Tibial nerve (tissue), 4 donors: ENCODE measurements around the gene UMOD. TPM values are rescaled to one million over a fixed set of nuclear protein-coding genes. Genes with fewer than 3 reads are reported as not detected.

Source experiments
- DNase-seq, 2 donors: peaks; one replicate each; pipeline ENCODE4 v3.0.0-alpha.2; 2019; ENCODE audit warnings: low spot score in 2 of 2
- H3K27ac ChIP-seq, 4 donors: fragments of 200-600 bp; sonication (generic) in 3 of 4; one replicate each; pipeline ENCODE4 v1.5.1; 2017 to 2019; ENCODE audit warnings: mild to moderate bottlenecking in 1 of 4
- H3K27me3 ChIP-seq, 2 donors: fragments of 200-600 bp; sonication (generic) in 1 of 2; one replicate each; pipeline versions ENCODE4 v1.5.1 to v1.6.0; 2017 to 2019
- H3K36me3 ChIP-seq, 3 donors: fragments of 200-600 bp; sonication (generic); one replicate each; pipeline ENCODE4 v1.5.1; 2018 to 2019
- H3K4me1 ChIP-seq, 4 donors: fragments of 200-600 bp; sonication (generic) in 3 of 4; one replicate each; pipeline ENCODE4 v1.5.1; 2017 to 2019
- H3K4me3 ChIP-seq, 4 donors: fragments of 200-600 bp; sonication (generic) in 3 of 4; one replicate each; pipeline ENCODE4 v1.5.1; 2017 to 2019; ENCODE audit warnings: mild to moderate bottlenecking in 1 of 4, moderate library complexity in 1 of 4
- H3K9me3 ChIP-seq, 4 donors: fragments of 200-600 bp; sonication (generic) in 3 of 4; one replicate each; pipeline ENCODE4 v1.5.1; 2017 to 2019
- EP300 ChIP-seq, 2 donors: sonication (generic); formaldehyde crosslinking; IDR thresholded peaks; one replicate each; pipeline ENCODE4 v1.6.1; 2017; ENCODE audit warnings: antibody characterized with exemption in 2 of 2, mild to moderate bottlenecking in 1 of 2
- POLR2A ChIP-seq, 2 donors: fragments of 450-650 bp; IDR thresholded peaks; one replicate each; pipeline ENCODE4 v1.6.1; 2017; ENCODE audit warnings: antibody characterized with exemption in 2 of 2, mild to moderate bottlenecking in 2 of 2, moderate library complexity in 2 of 2
- WGBS, 2 donors: methylation state at CpG; one replicate each; pipeline ENCODE4 v1.1.5; 2018; 5-methylcytosine and 5-hydroxymethylcytosine counted together
- total RNA-seq, 4 donors: library from RNA; depleted of rRNA; stranded (reverse); fragments of >200 nt; gene quantifications; one replicate each; pipeline ENCODE4 v1.1.0, GENCODE V29; 2016
- TF ChIP-seq, protein P1 (sequence below), 5 experiments: fragments of 200-600 bp in 3 of 5; fragments of 450-650 bp in 2 of 5; sonication (generic) in 3 of 5; IDR thresholded peaks; one replicate each; pipeline ENCODE4 v1.5.1; 2016 to 2019; ENCODE audit warnings: antibody characterized with exemption in 5 of 5, mild to moderate bottlenecking in 3 of 5, moderate library complexity in 2 of 5

UMOD gene
- total RNA-seq, 4 donors from 2014 or later: not detected

DNA sequence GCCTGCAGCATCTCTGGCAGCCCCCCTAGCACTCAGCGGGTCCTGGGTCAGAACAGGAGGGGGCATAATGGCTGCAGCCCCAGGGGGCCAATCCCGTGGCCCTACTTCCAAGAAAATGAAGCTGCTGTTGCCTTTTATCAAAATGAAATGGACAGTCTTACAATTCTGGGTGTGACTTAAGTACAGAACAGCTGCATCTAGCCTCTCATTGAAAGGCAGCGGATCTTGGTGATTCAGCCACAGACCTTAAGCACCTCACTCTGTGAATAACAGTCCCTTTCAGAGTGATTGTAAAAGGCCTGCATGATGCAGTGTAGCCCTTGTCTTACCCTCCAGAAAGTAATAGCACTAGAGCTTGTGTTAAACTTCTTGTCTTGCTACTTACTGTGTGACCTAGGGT, 11.5 kb upstream of the UMOD start:
- 60 to 63% methylated on average over 3 of the region's 3 CpGs for WGBS, 2 donors
- H3K27me3 ChIP-seq: no peaks in the 10 kb centered on the region
- no peak for TF ChIP-seq POLR2A (IDR thresholded peaks at IDR 0.05)
- TF ChIP-seq, protein P1, sequence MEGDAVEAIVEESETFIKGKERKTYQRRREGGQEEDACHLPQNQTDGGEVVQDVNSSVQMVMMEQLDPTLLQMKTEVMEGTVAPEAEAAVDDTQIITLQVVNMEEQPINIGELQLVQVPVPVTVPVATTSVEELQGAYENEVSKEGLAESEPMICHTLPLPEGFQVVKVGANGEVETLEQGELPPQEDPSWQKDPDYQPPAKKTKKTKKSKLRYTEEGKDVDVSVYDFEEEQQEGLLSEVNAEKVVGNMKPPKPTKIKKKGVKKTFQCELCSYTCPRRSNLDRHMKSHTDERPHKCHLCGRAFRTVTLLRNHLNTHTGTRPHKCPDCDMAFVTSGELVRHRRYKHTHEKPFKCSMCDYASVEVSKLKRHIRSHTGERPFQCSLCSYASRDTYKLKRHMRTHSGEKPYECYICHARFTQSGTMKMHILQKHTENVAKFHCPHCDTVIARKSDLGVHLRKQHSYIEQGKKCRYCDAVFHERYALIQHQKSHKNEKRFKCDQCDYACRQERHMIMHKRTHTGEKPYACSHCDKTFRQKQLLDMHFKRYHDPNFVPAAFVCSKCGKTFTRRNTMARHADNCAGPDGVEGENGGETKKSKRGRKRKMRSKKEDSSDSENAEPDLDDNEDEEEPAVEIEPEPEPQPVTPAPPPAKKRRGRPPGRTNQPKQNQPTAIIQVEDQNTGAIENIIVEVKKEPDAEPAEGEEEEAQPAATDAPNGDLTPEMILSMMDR (IDR thresholded peaks at IDR 0.05): no peak
- TF ChIP-seq EP300 (IDR thresholded peaks at IDR 0.05): no peak
- no peaks in the 10 kb centered on the region for H3K4me1 ChIP-seq
- H3K36me3 ChIP-seq: no peaks in the 10 kb centered on the region
- H3K27ac ChIP-seq: no peak overlapping the region
- no peak for DNase-seq
- no peak overlapping the region for H3K4me3 ChIP-seq
- H3K9me3 ChIP-seq: no peaks in the 10 kb centered on the region

DNA sequence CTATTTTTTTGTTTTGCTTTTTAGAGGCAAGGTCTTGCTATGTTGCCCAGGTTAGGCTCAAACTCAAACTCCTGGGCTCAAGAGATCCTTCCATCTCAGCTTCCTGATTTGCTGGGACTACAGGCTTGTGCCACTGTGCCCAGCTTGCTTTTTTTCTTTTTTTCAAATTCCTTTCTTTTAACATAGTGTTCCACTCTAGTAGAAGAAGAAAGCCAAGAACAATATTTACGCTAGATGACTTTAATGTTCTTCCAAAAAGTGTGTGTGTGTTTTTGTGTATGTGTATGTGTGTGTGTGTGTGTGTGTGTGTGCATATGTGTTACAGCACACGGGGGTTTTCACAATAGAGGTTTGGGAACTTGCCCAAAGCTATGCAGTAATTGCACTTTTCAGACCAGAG, 10.7 kb upstream of the UMOD start:
- Histone ChIP-seq H3K4me3 (no peak overlapping the region), H3K27me3 (no peaks in the 10 kb centered on the region), H3K36me3 (no peaks in the 10 kb centered on the region), H3K9me3 (no peaks in the 10 kb centered on the region), H3K4me1 (no peaks in the 10 kb centered on the region), H3K27ac (no peak overlapping the region)
- no peak for TF ChIP-seq POLR2A (IDR thresholded peaks at IDR 0.05)
- TF ChIP-seq EP300 (IDR thresholded peaks at IDR 0.05): no peak
- TF ChIP-seq, protein P1 (IDR thresholded peaks at IDR 0.05): no peak
- DNase-seq: no peak
- 42 to 53% methylated on average over 2 of the region's 2 CpGs for WGBS, 2 donors

DNA sequence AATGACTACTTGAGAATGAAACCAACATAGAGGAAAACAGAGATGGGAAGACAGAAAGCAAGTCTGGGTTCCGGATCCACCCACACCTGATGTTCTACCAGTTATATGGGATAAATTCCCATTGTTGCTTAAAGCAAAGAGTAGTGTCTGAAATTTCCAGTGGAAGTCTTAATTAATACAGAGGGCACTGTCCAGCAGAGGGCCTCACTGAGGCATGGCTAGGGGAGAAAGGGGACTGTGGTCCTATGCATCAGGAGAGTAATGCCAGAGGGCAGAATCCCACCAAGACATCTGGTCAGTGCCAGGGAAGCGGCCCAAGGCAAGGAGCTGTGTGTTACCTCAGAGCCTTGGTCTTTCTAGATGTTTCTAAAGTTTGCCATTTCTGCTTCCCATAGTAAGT, 7.5 kb upstream of the UMOD start:
- H3K4me3 ChIP-seq: no peak overlapping the region
- no peak for TF ChIP-seq POLR2A (IDR thresholded peaks at IDR 0.05)
- no peak for TF ChIP-seq EP300 (IDR thresholded peaks at IDR 0.05)
- TF ChIP-seq, protein P1 (IDR thresholded peaks at IDR 0.05): no peak
- no peaks in the 10 kb centered on the region for H3K4me1 ChIP-seq
- no peak for DNase-seq
- H3K9me3 ChIP-seq: no peaks in the 10 kb centered on the region
- H3K27ac ChIP-seq: no peak overlapping the region
- 53 to 73% methylated on average over 2 of the region's 2 CpGs for WGBS, 2 donors
- no peaks in the 10 kb centered on the region for H3K27me3 ChIP-seq
- H3K36me3 ChIP-seq: no peaks in the 10 kb centered on the region

DNA sequence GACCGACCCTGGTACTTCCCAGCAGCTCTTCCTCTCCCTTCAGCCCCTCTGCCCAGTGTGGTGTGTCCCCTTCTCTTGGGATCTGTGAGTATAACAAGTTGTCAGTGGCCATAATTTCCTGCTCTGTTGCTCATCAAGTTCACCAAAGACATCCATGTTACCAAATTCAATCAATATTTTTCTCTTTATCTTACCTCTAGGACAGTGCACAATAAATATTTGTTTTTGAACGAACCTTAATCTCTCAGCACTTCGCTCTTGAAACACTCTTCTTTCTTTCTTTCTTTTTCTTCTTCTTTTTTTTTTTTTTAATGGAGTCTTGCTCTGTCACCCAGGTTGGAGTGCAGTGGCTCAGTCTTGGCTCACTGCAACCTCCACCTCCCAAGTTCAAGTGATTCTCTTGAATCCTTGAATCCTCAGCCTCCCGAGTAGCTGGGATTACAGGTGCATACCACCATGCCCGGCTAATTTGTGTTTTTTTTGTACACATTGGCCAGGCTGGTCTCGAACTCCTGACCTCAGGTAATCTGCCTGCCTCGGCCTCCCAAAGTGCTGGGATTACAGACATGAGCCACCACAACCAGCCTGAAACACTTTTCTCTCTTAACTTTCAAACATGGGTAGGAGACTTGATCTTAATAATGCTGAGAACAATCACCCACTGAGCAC, 2.7 kb upstream of the UMOD start:
- TF ChIP-seq EP300 (IDR thresholded peaks at IDR 0.05) (no peak), POLR2A (IDR thresholded peaks at IDR 0.05) (no peak)
- TF ChIP-seq, protein P1 (IDR thresholded peaks at IDR 0.05): no peak
- DNase-seq: no peak
- no peaks in the 10 kb centered on the region for H3K27me3 ChIP-seq
- no peak overlapping the region for H3K27ac ChIP-seq
- H3K36me3 ChIP-seq: no peaks in the 10 kb centered on the region
- WGBS, 2 donors: 74 to 78% methylated on average over 7 of the region's 7 CpGs
- H3K4me1 ChIP-seq: no peaks in the 10 kb centered on the region
- no peaks in the 10 kb centered on the region for H3K9me3 ChIP-seq
- no peak overlapping the region for H3K4me3 ChIP-seq

DNA sequence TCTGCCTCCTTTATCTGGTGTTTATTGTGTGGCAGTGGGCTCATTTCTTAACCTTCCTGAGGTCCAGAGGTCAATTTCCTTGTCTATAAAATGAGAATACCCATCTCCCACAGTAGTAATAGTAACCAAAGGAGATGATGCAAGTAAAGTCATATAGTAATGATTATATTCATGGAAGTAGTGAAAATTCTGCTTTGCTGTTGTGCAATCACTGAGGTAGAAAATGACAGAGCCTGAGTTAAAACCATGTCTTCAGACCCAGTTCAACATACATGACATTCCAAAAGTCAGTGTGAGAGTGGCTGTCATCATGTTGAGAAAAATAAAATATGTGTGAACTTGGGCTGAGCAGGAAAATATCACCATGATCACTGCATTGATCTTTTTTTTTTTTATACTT, 864 bp upstream of the UMOD start:
- DNase-seq: no peak
- H3K36me3 ChIP-seq: no peaks in the 10 kb centered on the region
- no peaks in the 10 kb centered on the region for H3K9me3 ChIP-seq
- no peak overlapping the region for H3K4me3 ChIP-seq
- no peaks in the 10 kb centered on the region for H3K4me1 ChIP-seq
- H3K27ac ChIP-seq: no peak overlapping the region
- TF ChIP-seq, protein P1 (IDR thresholded peaks at IDR 0.05): no peak
- no peak for TF ChIP-seq EP300 (IDR thresholded peaks at IDR 0.05)
- no peak for TF ChIP-seq POLR2A (IDR thresholded peaks at IDR 0.05)
- no peaks in the 10 kb centered on the region for H3K27me3 ChIP-seq
